GM23248 (cell line): ENCODE results near the gene PDE8B.

Experiments used
- EZH2 ChIP-seq: fragments of 200-600 bp; sonication (generic); IDR thresholded peaks from 2 replicates; pipeline ENCODE4 v1.6.1; 2018; ENCODE audit warnings: antibody characterized with exemption, mild to moderate bottlenecking; ENCODE audit not compliant: insufficient read depth, poor library complexity, severe bottlenecking
- EZH2phosphoT487 ChIP-seq: fragments of 200-600 bp; sonication (generic); IDR thresholded peaks from 2 replicates; pipeline ENCODE4 v1.6.1; 2018; ENCODE audit warnings: antibody characterized with exemption, moderate library complexity, mild to moderate bottlenecking, low read depth; ENCODE audit not compliant: insufficient read depth

GRCh38 chr5:77428526-77428925 lies 218.0 kb downstream of the PDE8B start:
- no peak for TF ChIP-seq EZH2
- TF ChIP-seq EZH2phosphoT487: no peak
